Choroid plexus epithelial cell (primary cell): ENCODE data around the gene RIMBP2.

Experiments
- DNase-seq: peaks from one replicate; pipeline ENCODE4 v3.0.0-alpha.2; 2010; ENCODE audit warnings: low read depth
- H3K4me3 ChIP-seq: 2 replicates; pipeline ENCODE4 v1.5.1; 2011; ENCODE audit warnings: low read depth, mild to moderate bottlenecking, control low read depth, low read length, moderate library complexity
- CTCF ChIP-seq: conservative IDR thresholded peaks from 2 replicates; pipeline ENCODE4 v1.5.1; 2011; ENCODE audit warnings: low read depth, mild to moderate bottlenecking, control low read depth, inconsistent platforms, low read length, moderate library complexity

The RIMBP2 gene

GRCh38 chr12:130517588-130517987 lies 198.5 kb downstream of the RIMBP2 start:
- no peak overlapping the region for H3K4me3 ChIP-seq
- no peak for DNase-seq

GRCh38 chr12:130514149-130514551 lies 201.9 kb downstream of the RIMBP2 start:
- TF ChIP-seq CTCF, result no peak

More at GRCh38 chr12:130517588-130517987, 198.5 kb downstream of the RIMBP2 start:
- no peak for TF ChIP-seq CTCF

GRCh38 chr12:130513556-130513955 lies 202.5 kb downstream of the RIMBP2 start:
- no peak overlapping the region for H3K4me3 ChIP-seq
- TF ChIP-seq CTCF, result no peak
- DNase-seq, result no peak

More at GRCh38 chr12:130514149-130514551, 201.9 kb downstream of the RIMBP2 start:
- DNase-seq, result no peak
- H3K4me3 ChIP-seq, result no peak overlapping the region

- DNase-seq, result no peak
- TF ChIP-seq CTCF, result no peak
- no peak overlapping the region for H3K4me3 ChIP-seq
Observed at GRCh38 chr12:130511285-130511684, 204.8 kb downstream of the RIMBP2 start.

GRCh38 chr12:130509454-130509853 lies 206.6 kb downstream of the RIMBP2 start:
- no peak for TF ChIP-seq CTCF
- DNase-seq, result no peak
- H3K4me3 ChIP-seq, result no peak overlapping the region

GRCh38 chr12:130508847-130509246 lies 207.3 kb downstream of the RIMBP2 start:
- DNase-seq, result no peak
- no peak for TF ChIP-seq CTCF
- H3K4me3 ChIP-seq, result no peak overlapping the region

- no peak for TF ChIP-seq CTCF
- DNase-seq, result no peak
- no peak overlapping the region for H3K4me3 ChIP-seq
Observed at GRCh38 chr12:130508318-130508717, 207.8 kb downstream of the RIMBP2 start.
